Neutrophil (primary cell): ENCODE results near the gene RADIL.

Experiments used
- H3K27ac ChIP-seq: fragments of 200-600 bp; sonication (generic); 2 replicates; pipeline ENCODE4 v1.5.1; 2016; ENCODE audit warnings: mild to moderate bottlenecking, moderate library complexity
- H3K27me3 ChIP-seq: fragments of 200-600 bp; sonication (generic); 2 replicates; pipeline ENCODE4 v1.6.0; 2016; ENCODE audit warnings: mild to moderate bottlenecking
- H3K36me3 ChIP-seq: fragments of 200-600 bp; sonication (generic); 2 replicates; pipeline ENCODE4 v1.5.1; 2017
- H3K4me1 ChIP-seq, 2 experiments: fragments of 200-600 bp in 1 of 2; sonication (generic) in 1 of 2; 1 replicate in 1 of 2; 2 replicates in 1 of 2; pipeline versions ENCODE4 v1.5.1 to v1.6.1; 2013 to 2016; ENCODE audit warnings: low read depth in 1 of 2, low read length in 1 of 2, mild to moderate bottlenecking in 1 of 2, moderate library complexity in 1 of 2; ENCODE audit not compliant: control insufficient read depth in 1 of 2, insufficient read depth in 1 of 2
- H3K4me3 ChIP-seq, 2 experiments: fragments of 200-600 bp in 1 of 2; sonication (generic) in 1 of 2; 1 replicate in 1 of 2; 2 replicates in 1 of 2; pipeline ENCODE4 v1.5.1; 2013 to 2016; ENCODE audit warnings: low read depth in 1 of 2, low read length in 1 of 2, mild to moderate bottlenecking in 1 of 2, moderate library complexity in 1 of 2
- H3K9me3 ChIP-seq: fragments of 200-600 bp; sonication (generic); 2 replicates; pipeline ENCODE4 v1.5.1; 2016
- TF ChIP-seq, protein P1 (sequence below): fragments of 200-600 bp; sonication (generic); IDR thresholded peaks from 2 replicates; pipeline ENCODE4 v1.5.1; 2016; ENCODE audit warnings: antibody characterized with exemption

RADIL gene

DNA sequence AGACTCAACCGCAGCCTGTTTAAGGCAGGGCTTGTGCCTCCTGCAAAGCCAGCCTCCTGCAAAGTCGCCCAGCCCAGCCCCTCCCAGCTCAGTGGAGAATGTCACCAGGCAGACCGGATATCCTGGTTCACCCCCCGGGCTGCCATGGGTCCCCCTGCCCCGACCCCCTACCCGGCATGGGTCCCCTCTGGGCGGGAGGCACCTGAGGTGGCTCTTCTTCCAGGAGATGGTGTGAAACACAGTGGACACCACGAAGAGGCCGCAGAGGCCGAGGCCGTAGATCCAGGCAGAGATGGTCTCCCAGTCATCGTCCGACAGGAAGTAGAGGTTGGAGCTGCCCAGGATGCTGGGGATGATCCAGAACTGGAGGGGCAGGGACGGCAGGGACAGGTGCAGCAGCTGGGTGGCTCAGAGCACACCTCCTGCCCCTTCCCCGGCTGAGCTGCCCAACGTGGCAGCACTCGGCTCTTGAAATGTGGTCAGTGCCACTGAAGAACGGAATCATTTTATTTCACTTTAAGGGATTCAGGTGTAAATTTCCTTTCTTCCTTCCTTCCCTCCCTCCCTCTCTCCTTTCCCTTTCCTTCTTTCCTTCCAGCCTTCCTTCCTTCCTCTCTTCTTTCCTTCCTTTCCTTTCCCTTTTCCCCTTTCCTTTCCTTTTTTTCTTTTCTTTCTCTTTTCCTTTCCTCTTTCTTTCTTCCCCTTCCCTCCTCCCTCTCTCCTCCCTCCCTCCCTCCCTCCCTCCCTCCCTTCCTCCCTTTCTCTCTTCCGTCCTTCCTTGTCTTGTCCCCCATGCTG is 36.7 kb upstream of the RADIL start:
- Histone ChIP-seq H3K4me1 (no peaks in the 10 kb centered on the region), H3K9me3 (no peaks in the 10 kb centered on the region), H3K4me3 (no peak overlapping the region), H3K27ac (no peak overlapping the region), H3K36me3 (no peaks in the 10 kb centered on the region), H3K27me3 (peaks cover 4% of the 10 kb centered on the region)
- TF ChIP-seq, protein P1, sequence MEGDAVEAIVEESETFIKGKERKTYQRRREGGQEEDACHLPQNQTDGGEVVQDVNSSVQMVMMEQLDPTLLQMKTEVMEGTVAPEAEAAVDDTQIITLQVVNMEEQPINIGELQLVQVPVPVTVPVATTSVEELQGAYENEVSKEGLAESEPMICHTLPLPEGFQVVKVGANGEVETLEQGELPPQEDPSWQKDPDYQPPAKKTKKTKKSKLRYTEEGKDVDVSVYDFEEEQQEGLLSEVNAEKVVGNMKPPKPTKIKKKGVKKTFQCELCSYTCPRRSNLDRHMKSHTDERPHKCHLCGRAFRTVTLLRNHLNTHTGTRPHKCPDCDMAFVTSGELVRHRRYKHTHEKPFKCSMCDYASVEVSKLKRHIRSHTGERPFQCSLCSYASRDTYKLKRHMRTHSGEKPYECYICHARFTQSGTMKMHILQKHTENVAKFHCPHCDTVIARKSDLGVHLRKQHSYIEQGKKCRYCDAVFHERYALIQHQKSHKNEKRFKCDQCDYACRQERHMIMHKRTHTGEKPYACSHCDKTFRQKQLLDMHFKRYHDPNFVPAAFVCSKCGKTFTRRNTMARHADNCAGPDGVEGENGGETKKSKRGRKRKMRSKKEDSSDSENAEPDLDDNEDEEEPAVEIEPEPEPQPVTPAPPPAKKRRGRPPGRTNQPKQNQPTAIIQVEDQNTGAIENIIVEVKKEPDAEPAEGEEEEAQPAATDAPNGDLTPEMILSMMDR: no peak

DNA sequence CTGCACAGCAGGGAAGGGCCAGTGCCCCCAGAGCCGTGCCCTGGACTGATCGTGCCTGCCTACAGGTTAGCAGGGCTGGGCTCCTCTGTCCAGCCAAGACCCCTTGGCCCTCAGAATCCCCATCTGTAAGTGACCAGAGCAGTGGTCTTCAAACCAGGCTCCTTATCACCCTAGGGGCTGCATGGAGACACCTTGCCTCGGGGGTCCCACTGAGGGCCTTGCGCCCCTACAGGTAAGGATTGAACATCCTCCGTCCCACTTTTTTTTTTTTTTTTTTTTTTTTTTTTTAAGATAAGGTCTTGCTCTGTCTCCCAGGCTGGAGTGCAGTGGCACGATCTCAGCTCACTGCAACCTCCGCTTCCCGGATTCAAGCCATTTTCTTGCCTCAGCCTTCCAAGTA is 32.6 kb upstream of the RADIL start:
- TF ChIP-seq, protein P1: no peak
- H3K4me1 ChIP-seq: no peaks in the 10 kb centered on the region

DNA sequence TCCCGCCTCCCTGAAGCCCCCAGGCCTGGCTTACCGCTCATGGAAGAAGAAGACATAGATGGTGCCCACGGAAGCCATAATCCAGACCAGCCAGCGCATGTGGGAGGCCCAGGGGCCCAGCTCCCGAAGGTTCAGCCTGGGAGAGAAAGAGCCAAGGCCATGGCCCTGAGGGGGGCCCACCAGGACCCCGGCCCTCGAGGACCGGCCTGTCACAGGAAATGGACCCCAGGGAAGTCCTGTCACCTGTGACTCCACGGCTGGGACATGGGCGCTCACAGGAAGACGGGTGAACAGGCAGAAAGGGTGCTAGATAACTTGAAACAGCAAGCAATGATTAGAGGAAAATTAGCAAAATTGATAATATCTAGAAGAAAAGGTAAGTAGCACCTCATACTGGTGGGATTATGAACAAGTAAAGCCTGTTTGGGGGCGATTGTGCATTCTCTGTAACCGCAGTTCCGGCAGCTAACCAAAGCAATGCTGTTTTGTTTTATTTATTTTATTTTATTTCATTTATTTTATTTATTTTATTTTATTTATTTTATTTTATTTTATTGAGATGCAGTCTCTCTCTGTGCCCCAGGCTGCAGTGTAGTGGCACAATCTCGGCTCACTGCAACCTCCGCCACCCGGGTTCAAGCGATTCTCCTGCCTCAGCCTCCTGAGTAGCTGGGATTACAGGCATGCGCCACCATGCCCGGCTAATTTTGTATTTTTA is 27.8 kb upstream of the RADIL start:
- TF ChIP-seq, protein P1: no peak
- Histone ChIP-seq H3K4me3 (no peak overlapping the region), H3K36me3 (no peaks in the 10 kb centered on the region), H3K4me1 (no peaks in the 10 kb centered on the region), H3K27ac (no peak overlapping the region), H3K27me3 (no peaks in the 10 kb centered on the region), H3K9me3 (no peaks in the 10 kb centered on the region)

More for the DNA sequence above, 32.6 kb upstream of the RADIL start:
- no peak overlapping the region for H3K27ac ChIP-seq
- H3K36me3 ChIP-seq: no peaks in the 10 kb centered on the region
- H3K4me3 ChIP-seq: no peak overlapping the region
- no peaks in the 10 kb centered on the region for H3K9me3 ChIP-seq
- H3K27me3 ChIP-seq: no peaks in the 10 kb centered on the region

DNA sequence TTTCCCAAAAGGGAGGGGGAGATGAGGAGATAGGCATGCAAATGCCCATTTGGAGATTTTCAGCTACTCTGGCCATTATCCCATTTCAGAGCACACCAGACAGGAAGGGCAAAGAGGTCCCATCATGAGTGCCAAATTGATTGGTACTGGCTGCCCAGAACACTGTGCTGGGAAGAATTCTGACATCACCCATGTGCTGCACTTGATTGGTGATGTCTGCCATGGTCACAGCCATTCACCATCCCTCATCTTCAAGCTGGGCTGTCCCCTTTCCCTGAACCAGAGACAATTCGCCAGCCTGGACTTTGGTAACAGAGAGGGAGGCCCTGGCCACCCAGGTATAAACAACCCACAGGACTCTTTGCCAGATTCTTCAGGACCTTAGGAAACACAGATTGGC is 23.2 kb upstream of the RADIL start:
- Histone ChIP-seq H3K27me3 (no peaks in the 10 kb centered on the region), H3K36me3 (no peaks in the 10 kb centered on the region), H3K4me1 (no peaks in the 10 kb centered on the region), H3K27ac (no peak overlapping the region), H3K9me3 (no peaks in the 10 kb centered on the region), H3K4me3 (no peak overlapping the region)
- TF ChIP-seq, protein P1: no peak

DNA sequence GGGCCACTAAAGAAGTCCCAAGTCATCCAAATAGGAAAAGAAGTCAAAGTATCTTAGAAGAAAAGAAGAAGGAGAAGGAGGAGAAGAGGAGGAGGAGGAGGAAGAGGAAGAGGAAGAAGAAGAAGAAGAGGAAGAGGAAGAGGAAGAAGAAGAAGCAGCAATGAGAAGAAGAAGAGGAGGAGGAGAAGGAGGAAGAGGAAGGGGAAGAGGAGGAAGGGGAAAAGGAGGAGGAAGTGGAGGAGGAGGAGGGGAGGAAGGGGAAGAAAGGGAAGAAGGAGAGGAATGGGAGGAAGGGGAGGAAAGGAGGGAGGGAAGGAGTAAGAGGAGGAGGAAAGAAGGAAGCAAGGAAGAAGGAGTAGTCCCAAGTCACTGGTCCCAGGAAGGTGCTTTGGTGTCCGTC is 21.7 kb upstream of the RADIL start:
- H3K4me1 ChIP-seq: no peaks in the 10 kb centered on the region
- H3K9me3 ChIP-seq: no peaks in the 10 kb centered on the region
- no peak overlapping the region for H3K27ac ChIP-seq
- TF ChIP-seq, protein P1: no peak
- no peaks in the 10 kb centered on the region for H3K27me3 ChIP-seq
- no peaks in the 10 kb centered on the region for H3K36me3 ChIP-seq
- H3K4me3 ChIP-seq: no peak overlapping the region
